ENCODE results near the gene CNIH2.
A peak's percentile ranks its signal among the peaks of the same experiment; 100 is the strongest.
"Not testable (repeated sequence)": the region's sequence is repeated elsewhere in the genome, so short reads cannot be mapped to it uniquely, and the experiment has no call there.

The CNIH2 gene

GRCh38 chr11:66292543-66293332, 14.8 kb downstream of the CNIH2 start:
- no peak for DNase-seq

- no peak for DNase-seq
These were observed 15.4 kb downstream of the CNIH2 start for GRCh38 chr11:66293352-66293751.

- DNase-seq: no peak
These were observed 16.0 kb downstream of the CNIH2 start for GRCh38 chr11:66293777-66294625.

GRCh38 chr11:66294626-66295620, 16.9 kb downstream of the CNIH2 start:
- DNase-seq: no peak

GRCh38 chr11:66297610-66298009, 19.6 kb downstream of the CNIH2 start:
- DNase-seq: no peak

GRCh38 chr11:66299186-66299585, 21.2 kb downstream of the CNIH2 start:
- no peak for DNase-seq

- no peak for DNase-seq
These were observed 24.7 kb downstream of the CNIH2 start for GRCh38 chr11:66302656-66303055.

GRCh38 chr11:66309475-66309874, 31.5 kb downstream of the CNIH2 start:
- DNase-seq: no peak

- no peak for DNase-seq
These were observed 32.3 kb downstream of the CNIH2 start for GRCh38 chr11:66310324-66310723.

- not testable (repeated sequence) for DNase-seq
These were observed 32.9 kb downstream of the CNIH2 start for GRCh38 chr11:66310803-66311440.

GRCh38 chr11:66311470-66311964, 33.5 kb downstream of the CNIH2 start:
- DNase-seq: no peak

- DNase-seq: peak; percentile 88
These were observed 34.1 kb downstream of the CNIH2 start for GRCh38 chr11:66311965-66312548.

GRCh38 chr11:66312549-66313320, 34.8 kb downstream of the CNIH2 start:
- peak; percentile 93 for DNase-seq

GRCh38 chr11:66313321-66314185, 35.6 kb downstream of the CNIH2 start:
- DNase-seq: no peak

- DNase-seq: no peak
These were observed 36.2 kb downstream of the CNIH2 start for GRCh38 chr11:66314186-66314501.

- no peak for DNase-seq
These were observed 36.9 kb downstream of the CNIH2 start for GRCh38 chr11:66314561-66315497.

GRCh38 chr11:66315498-66315885, 37.5 kb downstream of the CNIH2 start:
- no peak for DNase-seq

- DNase-seq: no peak
These were observed 38.2 kb downstream of the CNIH2 start for GRCh38 chr11:66315921-66316811.
